ENCODE data around the gene DTYMK. TPM values are rescaled to one million over a fixed set of nuclear protein-coding genes. Genes with fewer than 3 reads are reported as not detected.
"Not testable (repeated sequence)": the region's sequence is repeated elsewhere in the genome, so short reads cannot be mapped to it uniquely, and the experiment has no call there.

Gene DTYMK
- total RNA-seq, 1 donor from 2014 or later, result 84.7 TPM

DNA sequence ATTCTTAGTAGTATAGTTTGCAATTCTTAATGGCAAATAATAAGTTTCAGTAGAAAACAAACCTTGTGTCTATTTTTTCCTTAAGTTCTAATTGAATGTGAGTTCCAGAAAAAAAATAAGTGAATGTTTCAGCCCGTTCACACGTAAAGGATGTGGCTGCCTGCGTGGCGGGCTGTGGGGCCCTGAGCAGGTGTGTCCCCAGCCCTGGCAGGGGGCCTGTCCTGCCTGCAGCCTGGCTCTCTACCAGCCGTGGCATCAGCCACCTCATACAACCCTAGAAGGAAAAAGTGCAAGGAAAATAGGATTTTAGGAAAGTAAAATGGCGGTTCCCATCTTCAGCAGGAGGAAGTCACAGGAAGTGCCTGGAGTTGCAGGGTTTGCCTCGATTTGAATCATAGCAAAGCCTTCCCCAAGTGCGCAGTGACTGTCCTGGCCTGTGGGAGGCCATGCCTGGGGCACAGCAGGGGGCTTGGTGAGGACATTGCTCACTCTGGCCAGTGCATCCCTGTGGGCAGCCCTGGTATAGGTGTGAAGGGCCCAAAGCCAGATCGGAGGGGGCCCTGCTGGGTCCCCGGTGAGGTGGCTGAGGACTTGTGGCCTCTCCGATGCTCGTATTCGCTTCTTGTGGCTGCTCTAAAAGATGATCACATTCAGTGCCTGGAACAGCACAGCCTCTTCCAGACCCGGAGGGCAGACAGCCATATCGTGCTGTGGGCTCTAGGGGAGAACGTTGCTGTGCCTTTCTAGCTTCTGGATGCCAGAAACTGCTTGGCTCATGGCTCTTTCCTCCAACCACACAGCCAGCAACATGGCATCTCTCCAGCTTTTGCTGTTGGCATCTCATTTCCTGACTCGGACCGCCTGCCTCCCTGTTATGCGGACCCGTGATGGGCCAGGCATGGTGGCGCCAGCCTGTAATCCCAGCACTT lies 12.6 kb downstream of the DTYMK start:
- intact Hi-C loops (cut with micrococcal nuclease), result no loop called here

DNA sequence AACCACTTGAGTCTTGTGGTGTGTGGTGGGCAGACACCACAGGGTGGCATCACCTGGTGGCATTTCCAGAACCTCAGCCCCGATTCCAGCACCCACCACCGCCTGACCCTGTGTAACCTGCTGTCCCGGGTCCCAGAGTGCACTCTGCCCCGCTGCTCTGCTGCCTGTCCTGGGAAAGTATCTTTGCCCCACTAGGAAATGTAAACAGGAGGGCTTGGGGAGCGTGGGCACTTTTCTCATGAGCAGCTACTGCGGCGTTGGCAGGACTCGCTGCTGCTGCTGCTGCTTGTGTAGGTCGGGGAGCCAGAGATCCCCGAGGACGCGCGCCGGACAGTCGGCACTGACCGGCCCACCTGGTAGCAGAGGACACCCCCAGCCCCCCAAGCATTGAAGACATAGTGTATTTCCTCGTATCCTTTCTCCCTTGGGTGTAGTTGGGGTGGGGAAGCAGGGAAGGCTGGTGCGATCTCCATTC lies 13.4 kb downstream of the DTYMK start:
- intact Hi-C loops (cut with micrococcal nuclease), result no loop called here

GRCh38 chr2:241672243-241673188 lies 14.1 kb downstream of the DTYMK start:
- intact Hi-C loops (cut with micrococcal nuclease), result no loop called here

GRCh38 chr2:241671457-241672240 lies 15.0 kb downstream of the DTYMK start:
- intact Hi-C loops (cut with micrococcal nuclease), result no loop called here

GRCh38 chr2:241670333-241671110 lies 16.1 kb downstream of the DTYMK start:
- intact Hi-C loops (cut with micrococcal nuclease), result no loop called here

DNA sequence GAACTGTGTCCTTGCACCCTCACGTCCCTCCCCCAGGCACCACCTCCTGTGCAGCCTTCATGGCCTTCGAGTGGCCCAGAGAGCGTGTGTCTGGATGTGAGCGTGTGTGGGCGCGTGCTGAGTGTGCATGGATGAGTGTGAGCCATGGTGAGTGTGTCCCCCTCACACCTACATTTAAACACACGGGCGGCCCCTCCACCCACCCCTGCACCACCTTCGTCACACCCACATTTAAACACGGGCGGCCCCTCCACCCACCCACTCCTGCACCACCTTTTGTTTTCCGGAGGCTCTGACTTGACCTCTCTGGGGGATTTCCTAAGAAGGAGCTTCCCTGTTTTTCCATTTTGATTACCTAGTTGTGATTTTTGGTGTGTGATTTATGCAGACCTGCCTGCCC lies 17.8 kb downstream of the DTYMK start:
- intact Hi-C loops (cut with micrococcal nuclease), result no loop called here

GRCh38 chr2:241668354-241668753 lies 18.3 kb downstream of the DTYMK start:
- intact Hi-C loops (cut with micrococcal nuclease), result no loop called here

DNA sequence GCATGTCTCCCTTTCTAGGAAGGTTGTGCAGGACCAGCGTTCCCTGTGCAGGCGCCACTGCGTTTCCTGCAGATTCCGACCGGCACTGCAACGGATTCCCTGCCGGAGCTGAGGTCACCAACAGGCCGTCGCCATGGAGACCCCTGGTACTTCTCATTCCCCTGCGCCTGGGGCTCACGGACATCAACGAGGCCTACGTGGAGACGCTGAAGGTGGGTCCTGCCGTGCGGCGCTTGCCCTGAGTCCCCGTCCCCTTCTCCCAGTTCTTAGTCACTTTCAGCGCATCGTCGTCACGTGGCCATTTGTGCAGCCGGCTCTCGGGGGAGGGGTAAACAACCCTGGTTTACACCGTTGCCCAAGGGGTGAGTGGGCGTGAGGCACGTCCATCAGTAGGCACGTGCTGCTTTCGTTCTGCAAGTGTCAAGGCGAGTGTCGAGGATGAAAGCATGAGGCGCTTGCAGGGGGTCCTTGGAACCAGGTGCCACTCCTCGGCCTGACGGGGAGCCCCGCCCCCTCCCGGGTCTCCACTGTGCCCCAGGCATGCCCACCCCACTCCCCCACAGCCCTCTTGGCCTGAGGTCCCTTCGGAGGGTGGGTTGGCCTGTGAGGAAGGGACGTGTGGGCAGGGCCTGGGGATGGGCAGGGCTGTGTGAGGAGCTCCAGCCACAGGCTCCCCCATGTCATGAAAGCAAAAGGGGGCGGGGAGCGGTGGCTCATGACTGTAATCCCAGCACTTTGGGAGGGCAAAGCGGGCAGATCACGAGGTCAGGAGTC lies 19.8 kb downstream of the DTYMK start:
- intact Hi-C loops (cut with micrococcal nuclease), result no loop called here

GRCh38 chr2:241665731-241666440 lies 20.7 kb downstream of the DTYMK start:
- intact Hi-C loops (cut with micrococcal nuclease), result no loop called here

DNA sequence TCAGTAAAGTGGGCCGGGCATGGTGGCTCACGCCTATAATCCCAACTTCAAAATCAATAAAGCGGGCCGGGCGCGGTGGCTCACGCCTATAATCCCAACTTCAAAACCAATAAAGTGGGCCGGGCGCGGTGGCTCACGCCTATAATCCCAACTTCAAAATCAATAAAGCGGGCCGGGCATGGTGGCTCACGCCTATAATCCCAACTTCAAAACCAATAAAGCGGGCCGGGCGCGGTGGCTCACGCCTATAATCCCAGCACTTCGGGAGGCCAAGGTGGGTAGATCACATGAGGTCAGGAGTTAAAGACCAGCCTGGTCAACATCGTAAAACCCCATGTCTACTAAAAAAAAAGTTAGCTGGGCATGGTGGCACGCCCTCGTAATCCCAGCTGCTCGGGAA lies 23.9 kb downstream of the DTYMK start:
- intact Hi-C loops (cut with micrococcal nuclease), result not testable (repeated sequence)

DNA sequence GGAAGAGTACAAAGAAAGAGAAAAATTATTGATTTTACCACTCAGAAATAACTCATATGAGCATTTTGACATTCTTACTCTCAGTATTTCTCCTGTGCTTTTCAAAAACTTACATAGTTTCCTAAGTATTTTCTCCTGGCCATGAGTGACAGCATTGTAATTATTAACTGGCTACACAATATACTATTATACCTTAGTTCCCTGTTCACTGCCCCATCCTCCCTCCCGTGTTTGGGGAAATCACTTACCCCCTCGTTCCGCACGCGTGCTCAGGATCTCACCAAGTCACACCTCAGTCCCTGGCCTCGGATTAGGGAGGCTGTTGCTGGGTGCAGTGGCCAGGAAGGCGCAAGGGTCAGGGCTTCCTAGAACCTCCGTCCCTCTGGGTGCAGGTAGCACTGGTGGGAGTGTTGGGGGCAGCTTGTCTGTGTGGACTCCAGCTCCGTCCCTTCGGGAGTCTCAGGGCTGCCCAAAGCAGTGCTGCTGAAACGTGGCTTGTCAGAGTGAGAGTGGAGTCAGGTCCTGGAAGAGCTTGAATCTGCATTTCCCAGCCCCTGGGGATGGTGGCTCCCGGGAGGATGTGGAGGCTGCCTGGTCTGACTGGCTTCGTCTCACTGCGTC lies 25.9 kb downstream of the DTYMK start:
- intact Hi-C loops (cut with micrococcal nuclease), result no loop called here

DNA sequence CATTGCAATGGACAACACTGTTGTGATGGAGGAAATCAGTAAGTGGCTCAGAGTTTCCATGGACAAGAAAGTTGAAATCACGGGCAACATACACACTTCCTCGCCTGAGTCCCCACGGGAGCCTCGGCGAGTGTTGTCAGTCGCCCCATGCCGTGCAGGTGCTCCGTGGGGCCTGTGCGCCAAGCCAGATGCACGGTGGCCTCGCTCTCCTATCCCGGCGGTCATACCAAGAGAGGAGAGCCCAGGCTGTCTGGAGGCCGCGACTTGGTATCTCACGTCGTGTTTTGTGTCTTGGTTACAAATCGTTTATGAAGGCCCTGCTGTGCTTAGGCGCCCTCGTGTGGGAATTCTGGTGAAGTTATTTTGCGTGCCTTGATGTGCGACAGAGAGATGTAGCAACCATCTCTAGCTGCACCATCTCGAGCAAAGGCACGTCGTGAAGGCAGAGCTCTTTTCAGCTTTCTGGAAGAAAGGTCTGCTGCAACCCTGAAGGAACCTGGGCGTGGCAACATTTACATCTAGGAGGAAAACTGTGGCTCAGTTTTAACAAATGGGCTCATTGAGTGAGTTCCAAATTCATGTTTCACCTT lies 27.4 kb downstream of the DTYMK start:
- intact Hi-C loops (cut with micrococcal nuclease), result no loop called here

DNA sequence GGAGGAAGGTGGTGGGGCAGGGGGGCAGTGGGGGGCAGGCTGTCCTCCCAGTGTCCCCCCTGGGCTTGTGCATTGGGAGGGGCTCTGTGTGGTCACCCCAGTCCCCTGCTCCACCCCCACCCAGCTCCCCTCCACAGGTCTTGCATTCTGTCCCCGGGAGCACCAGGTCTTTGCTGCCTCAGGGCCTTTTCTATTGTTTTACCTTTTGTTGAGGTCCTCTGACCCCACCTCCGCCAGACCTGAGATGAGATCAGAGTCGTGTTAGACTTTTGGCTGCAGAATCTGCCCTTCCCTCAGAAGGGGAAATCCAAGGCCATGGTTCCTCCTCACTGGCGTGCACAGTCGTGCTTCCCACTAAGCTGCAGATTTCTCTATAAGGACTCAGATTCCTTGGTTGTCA lies 28.3 kb downstream of the DTYMK start:
- intact Hi-C loops (cut with micrococcal nuclease), result no loop called here

DNA sequence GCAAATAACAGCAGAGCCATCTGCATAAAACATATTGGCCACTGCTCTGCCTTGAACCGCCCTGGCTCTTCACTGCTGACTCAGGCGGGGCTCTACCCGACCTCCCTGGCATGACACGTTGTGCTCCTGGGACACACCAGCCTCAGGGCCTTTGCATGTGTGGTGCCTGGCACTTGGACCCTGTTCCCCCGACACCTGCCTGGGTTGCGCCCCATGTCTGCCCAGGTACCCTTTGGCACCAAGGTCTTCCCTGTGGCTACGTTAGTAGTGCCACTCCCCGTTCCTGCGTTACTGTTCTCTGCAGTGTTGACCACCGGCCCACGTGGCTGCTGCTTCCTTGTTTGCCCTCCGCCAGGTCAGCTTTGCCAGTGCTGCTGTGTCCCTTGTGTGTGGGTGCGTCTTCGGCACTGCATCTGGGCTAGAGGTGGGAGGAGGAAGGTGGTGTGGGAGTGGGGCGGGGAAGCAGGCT lies 28.8 kb downstream of the DTYMK start:
- intact Hi-C loops (cut with micrococcal nuclease), result no loop called here

DNA sequence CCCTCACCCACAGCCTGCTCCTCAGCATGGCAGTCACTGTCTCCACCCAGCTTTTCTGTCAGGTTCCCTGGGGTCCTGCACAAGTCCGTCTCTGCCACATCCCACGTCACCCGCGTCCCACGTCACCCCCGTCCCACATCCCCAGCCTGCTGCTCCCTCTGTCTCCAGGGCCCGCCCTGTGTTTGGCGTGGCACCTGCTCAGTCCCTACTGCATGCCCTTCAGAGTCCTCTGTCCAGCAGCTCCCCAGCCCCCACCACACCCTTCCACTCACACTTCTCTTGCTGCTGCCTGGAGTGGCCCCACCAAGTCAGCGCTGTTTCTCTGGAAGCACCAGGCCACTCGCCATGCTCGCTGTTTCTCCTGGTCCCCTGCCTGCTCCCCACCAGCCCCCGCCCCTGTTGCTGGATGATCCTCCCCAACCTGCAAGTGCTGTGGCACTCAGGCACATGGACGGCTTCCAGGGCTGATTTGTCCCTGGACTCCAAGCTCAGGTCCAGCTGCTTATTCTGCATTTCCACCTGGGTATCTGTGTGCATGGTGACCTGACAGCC lies 30.3 kb downstream of the DTYMK start:
- intact Hi-C loops (cut with micrococcal nuclease), result no loop called here

DNA sequence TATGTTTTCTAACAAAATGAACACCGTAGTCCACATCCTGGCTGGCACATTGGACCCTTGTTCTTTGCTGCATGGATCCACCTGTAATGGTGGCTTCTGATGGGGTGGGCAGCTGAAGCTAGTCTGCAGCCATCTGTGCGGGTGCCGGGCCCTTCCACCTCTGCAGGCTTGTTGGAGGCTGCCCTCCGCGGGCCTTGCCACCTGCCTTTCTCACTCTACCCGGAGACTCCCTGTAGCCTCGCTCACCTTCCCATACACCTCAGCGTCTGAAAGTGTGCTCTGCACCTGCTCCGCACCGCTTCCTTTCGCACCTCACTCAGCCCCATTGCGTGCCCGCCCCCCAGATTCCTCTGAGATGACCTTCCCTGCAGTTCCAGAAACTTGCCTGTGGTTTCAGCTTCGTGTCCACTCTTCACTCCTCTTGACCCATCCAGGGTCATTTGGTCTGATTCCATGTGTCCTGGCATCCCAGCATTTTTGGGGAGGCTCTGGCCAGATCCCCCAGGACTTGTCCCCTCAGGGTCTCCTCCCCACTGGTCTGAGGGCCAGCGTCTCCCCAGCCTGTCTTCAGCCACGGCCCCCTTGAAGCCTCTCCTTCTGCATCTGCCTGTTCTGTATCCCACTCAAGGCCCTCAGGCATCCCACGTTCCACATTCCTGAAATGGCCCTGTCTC lies 31.0 kb downstream of the DTYMK start:
- intact Hi-C loops (cut with micrococcal nuclease), result no loop called here

DNA sequence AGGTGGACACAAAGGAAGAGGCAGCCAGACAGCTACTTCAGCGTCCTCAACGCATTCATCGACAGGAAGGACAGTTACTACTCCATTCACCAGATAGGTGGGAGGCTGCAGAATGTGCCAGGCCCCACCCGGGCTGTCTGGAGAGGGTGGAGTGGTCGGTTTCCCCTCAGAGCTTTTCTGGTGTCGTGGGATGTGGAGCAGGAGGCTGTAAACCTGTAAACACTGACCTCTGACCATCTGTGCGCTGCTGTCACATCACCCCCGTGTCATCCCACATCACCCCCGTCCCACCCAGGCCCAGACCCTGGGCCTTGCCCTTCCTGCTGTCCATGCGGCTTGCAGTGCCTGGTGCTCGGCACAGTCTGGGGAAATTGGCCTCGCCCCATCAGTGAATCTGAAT lies 32.1 kb downstream of the DTYMK start:
- intact Hi-C loops (cut with micrococcal nuclease), result no loop called here
